ENCODE measurements around the gene ADIRF. TPM values are rescaled to one million over a fixed set of nuclear protein-coding genes. Genes with fewer than 3 reads are reported as not detected.

Gene ADIRF
- 46.2 TPM for total RNA-seq

GRCh38 chr10:86968271-86968993, at the start of gene ADIRF:
Gene ADIRF (plus strand): TSS chr10:86968482. CDS start chr10:86968545, 63 bp downstream.

GRCh38 chr10:86957471-86958115, 10.7 kb upstream of the ADIRF start, which contains the start of gene MMRN2:
Gene MMRN2 (minus strand): TSS chr10:86957615. CDS start chr10:86957541, 74 bp downstream.

GRCh38 chr10:86958116-86958900, 10.0 kb upstream of the ADIRF start, which contains the start of gene SNCG:
Gene SNCG (plus strand): TSS chr10:86958599. CDS start chr10:86958698, 99 bp downstream.

GRCh38 chr10:87020056-87020455, 51.8 kb downstream of the ADIRF start, which contains the start of gene FAM25A:
Gene FAM25A (plus strand): TSS chr10:87020294. CDS start chr10:87020325, 31 bp downstream.

Small RNA genes lying within 50 kb of the gene (small RNA-seq; reads per million reads assigned to genes)
- gene BMS1P3 (ENCODE audit: low replicate concordance), result not detected
- not detected for gene FAM25A (ENCODE audit: low replicate concordance)

Other genes starting within 250 kb of the ADIRF start
- gene BMPR1A, start 211.9 kb upstream of the ADIRF start, total RNA-seq, result 53.4 TPM
- 40.6 TPM for gene MMRN2, start 10.9 kb upstream of the ADIRF start, total RNA-seq
- 20.1 TPM for gene SNCG, start 9.9 kb upstream of the ADIRF start, total RNA-seq
- not detected for gene FAM25A, start 51.8 kb downstream of the ADIRF start, total RNA-seq
- 121 TPM for gene GLUD1, start 126.4 kb downstream of the ADIRF start, total RNA-seq
- gene SHLD2, start 126.7 kb downstream of the ADIRF start, total RNA-seq, result 30.8 TPM

Measured in metanephros (tissue), 2 donors.